ENCODE data around the gene THEM4. TPM values are rescaled to one million over a fixed set of nuclear protein-coding genes. Genes with fewer than 3 reads are reported as not detected.
"Not testable (repeated sequence)": the region's sequence is repeated elsewhere in the genome, so short reads cannot be mapped to it uniquely, and the experiment has no call there.

Gene THEM4
- total and polyA plus RNA-seq, 2 of the 8 experiments (the other 6 are each of a cell fraction or from before 2014, with no cell fraction given), result 9.9 to 11.2 TPM

DNA sequence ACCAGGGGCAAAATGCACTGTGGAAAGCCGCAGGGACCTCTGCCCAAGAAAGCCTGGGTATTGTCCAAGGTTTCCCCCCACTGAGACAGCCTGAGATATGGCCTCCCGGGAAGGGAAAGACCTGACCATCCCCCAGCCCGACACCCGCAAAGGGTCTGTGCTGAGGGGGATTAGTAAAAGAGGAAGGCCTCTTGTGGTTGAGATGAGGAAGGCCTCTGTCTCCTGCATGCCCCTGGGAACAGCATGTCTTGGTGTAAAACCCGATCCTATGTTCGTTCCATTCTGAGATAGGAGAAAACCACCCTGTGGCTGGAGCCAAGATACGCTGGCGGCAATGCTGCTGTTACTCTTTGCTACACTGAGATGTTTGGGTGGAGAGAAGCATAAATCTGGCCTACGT lies 36.5 kb downstream of the THEM4 start:
- H3K4me3 ChIP-seq (ENCODE audit: extremely low read depth in 1 of 4, insufficient read depth in 2 of 4, low read depth in 3 of 4, low read length in 4 of 4); DNase-seq (ENCODE audit: low read depth in 1 of 2, low spot score in 2 of 2); H3K79me2 ChIP-seq (ENCODE audit: control insufficient read depth in 1 of 2, insufficient read depth in 2 of 2, low read length in 2 of 2); H3K4me2 ChIP-seq (ENCODE audit: insufficient read depth in 1 of 2, low read depth in 2 of 2, low read length in 2 of 2); H2AFZ ChIP-seq (ENCODE audit: low read length); H3K4ac ChIP-seq (replicated peaks; ENCODE audit: insufficient read length, low read depth, low read length); H4K5ac ChIP-seq (ENCODE audit: insufficient read length, low read depth, low read length); H3K9me3 ChIP-seq (ENCODE audit: insufficient read depth in 2 of 2, low read depth in 1 of 2, low read length in 1 of 2); H2BK12ac ChIP-seq (ENCODE audit: low read depth, low read length); H3K36me3 ChIP-seq (ENCODE audit: control insufficient read depth in 2 of 4, insufficient read depth in 4 of 4, low read length in 3 of 4); H3K14ac ChIP-seq (ENCODE audit: insufficient read length); H3K56ac ChIP-seq (replicated peaks; ENCODE audit: insufficient read length, low read depth, low read length); H4K91ac ChIP-seq (replicated peaks; ENCODE audit: insufficient read length, low read length); H4K8ac ChIP-seq (ENCODE audit: extremely low read depth, insufficient read depth, low read length); H2BK20ac ChIP-seq (ENCODE audit: low read length); H3K9ac ChIP-seq (replicated peaks in 1 of 4; ENCODE audit: extremely low read depth in 1 of 4, low read depth in 3 of 4, low read length in 3 of 4); H3K18ac ChIP-seq (ENCODE audit: extremely low read depth, low read length); H2AK5ac ChIP-seq (ENCODE audit: low read depth, low read length); H4K20me1 ChIP-seq (replicated peaks in 1 of 2; ENCODE audit: control insufficient read depth in 1 of 2, insufficient read depth in 2 of 2, low read length in 2 of 2); H2BK5ac ChIP-seq (ENCODE audit: low read depth, low read length); H3K23me2 ChIP-seq (ENCODE audit: low read depth, low read length); H3K27me3 ChIP-seq (replicated peaks in 1 of 4; ENCODE audit: control insufficient read depth in 3 of 4, extremely low read depth in 1 of 4, insufficient read depth in 3 of 4, low read length in 3 of 4); CTCF ChIA-PET (ENCODE audit: partially characterized antibody); H2BK15ac ChIP-seq (ENCODE audit: low read length); FAIRE-seq; H3K23ac ChIP-seq (ENCODE audit: insufficient read length); H3K79me1 ChIP-seq (ENCODE audit: low read depth, low read length); H2BK120ac ChIP-seq (replicated peaks; ENCODE audit: low read depth, low read length); H3K4me1 ChIP-seq (replicated peaks in 1 of 4; ENCODE audit: control insufficient read depth in 3 of 4, insufficient read depth in 4 of 4, low read length in 3 of 4); POLR2A ChIA-PET (ENCODE audit: partially characterized antibody); H3K27ac ChIP-seq (ENCODE audit: low read depth, low read length): not testable (repeated sequence)
- TF ChIP-seq, protein P1, sequence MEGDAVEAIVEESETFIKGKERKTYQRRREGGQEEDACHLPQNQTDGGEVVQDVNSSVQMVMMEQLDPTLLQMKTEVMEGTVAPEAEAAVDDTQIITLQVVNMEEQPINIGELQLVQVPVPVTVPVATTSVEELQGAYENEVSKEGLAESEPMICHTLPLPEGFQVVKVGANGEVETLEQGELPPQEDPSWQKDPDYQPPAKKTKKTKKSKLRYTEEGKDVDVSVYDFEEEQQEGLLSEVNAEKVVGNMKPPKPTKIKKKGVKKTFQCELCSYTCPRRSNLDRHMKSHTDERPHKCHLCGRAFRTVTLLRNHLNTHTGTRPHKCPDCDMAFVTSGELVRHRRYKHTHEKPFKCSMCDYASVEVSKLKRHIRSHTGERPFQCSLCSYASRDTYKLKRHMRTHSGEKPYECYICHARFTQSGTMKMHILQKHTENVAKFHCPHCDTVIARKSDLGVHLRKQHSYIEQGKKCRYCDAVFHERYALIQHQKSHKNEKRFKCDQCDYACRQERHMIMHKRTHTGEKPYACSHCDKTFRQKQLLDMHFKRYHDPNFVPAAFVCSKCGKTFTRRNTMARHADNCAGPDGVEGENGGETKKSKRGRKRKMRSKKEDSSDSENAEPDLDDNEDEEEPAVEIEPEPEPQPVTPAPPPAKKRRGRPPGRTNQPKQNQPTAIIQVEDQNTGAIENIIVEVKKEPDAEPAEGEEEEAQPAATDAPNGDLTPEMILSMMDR (IDR thresholded peaks at IDR 0.05; ENCODE audit: control extremely low read depth in 1 of 3, insufficient read depth in 1 of 3, low read depth in 1 of 3, low read length in 3 of 3), result 0 out of 4 replicates have a peak, but pooled peaks of 1 of the 3 experiments have one; percentile 19
- 0 out of 4 replicates have a peak, but pooled peaks of 1 of the 2 experiments have one; percentile 24 for TF ChIP-seq RAD21 (IDR thresholded peaks at IDR 0.05 in 1 of 2, conservative IDR thresholded peaks at IDR 0.05 in 1 of 2; ENCODE audit: low read depth in 2 of 2, low read length in 2 of 2)
- WGBS, 2 experiments (ENCODE audit: extremely low coverage in 1 of 2, insufficient coverage in 1 of 2, insufficient read length in 1 of 2, insufficient replicate concordance in 2 of 2, low coverage in 1 of 2, low lambda C conversion rate in 2 of 2, missing lambda C conversion rate in 1 of 2), result 59% methylated on average over 9 of the region's 9 CpGs; no CpG with 5 or more reads in 1 of the 2 experiments
